HuH-7 (cell line): Measurements from ENCODE around the gene ZNF609.
A peak's percentile ranks its signal among the peaks of the same experiment; 100 is the strongest.

Source experiments
- DNase-seq: peaks from one replicate; pipeline ENCODE4 v3.0.0; 2011; ENCODE audit warnings: low spot score

The ZNF609 gene

GRCh38 chr15:64656508-64656907 is 196.1 kb downstream of the ZNF609 start:
- no peak for DNase-seq

- DNase-seq, result no peak
Measured at GRCh38 chr15:64665179-64665578, 204.8 kb downstream of the ZNF609 start.

DNA sequence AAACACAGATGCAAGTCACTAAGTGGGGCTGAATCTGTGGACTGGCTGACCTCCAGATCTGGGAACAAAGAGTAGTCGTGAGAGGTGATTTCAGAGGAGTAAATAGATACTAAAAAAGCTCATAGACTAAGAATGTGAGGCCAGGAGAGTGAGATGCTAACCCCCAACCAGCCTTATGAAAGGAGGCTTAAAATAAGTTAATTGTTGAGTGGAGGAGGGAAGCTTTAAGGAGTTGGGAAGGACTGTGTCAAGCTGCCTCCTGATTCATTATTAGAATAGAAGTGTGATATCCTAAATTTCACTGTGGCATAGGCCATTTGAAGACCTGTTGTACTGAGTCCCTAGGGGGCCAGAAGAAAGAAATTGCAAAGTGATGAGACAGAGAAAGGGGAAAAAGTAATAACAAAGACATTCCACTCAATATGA is 207.4 kb downstream of the ZNF609 start:
- no peak for DNase-seq

DNA sequence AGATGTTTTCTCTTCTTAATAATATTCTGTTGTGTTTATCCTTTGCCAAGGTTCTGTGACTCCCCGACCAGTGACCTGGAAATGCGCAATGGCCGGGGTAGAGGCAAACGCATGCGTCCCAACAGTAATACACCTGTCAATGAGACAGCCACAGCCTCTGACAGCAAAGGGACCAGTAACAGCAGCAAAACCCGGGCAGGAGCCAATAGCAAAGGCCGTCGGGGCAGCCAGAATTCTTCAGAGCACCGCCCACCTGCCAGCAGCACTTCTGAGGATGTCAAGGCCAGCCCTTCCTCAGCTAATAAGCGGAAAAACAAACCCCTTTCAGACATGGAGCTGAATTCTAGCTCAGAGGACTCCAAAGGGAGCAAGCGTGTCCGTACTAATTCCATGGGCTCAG is 213.5 kb downstream of the ZNF609 start:
- no peak for DNase-seq

- no peak for DNase-seq
Measured at GRCh38 chr15:64678126-64678819, 217.9 kb downstream of the ZNF609 start.

DNA sequence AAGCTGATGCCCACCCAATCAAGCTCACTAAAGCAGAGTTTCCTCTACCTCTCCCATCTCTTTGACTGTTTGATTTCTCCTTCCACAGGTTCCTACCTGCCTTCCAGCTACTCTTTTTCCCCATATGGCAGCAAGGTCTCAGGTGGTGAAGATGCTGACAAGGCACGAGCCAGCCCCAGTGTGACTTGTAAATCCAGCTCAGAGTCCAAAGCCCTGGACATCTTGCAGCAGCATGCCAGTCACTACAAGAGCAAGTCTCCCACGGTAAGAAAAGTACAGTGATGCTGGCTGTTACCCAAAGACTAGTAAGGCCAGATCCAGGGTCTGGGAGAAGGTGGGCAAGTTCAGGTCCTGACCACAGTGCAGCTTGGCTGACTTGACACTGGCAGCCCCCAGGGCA is 219.7 kb downstream of the ZNF609 start:
- DNase-seq, result no peak

- DNase-seq, result peak; percentile 89
Measured at GRCh38 chr15:64681424-64682024, 221.1 kb downstream of the ZNF609 start.

DNA sequence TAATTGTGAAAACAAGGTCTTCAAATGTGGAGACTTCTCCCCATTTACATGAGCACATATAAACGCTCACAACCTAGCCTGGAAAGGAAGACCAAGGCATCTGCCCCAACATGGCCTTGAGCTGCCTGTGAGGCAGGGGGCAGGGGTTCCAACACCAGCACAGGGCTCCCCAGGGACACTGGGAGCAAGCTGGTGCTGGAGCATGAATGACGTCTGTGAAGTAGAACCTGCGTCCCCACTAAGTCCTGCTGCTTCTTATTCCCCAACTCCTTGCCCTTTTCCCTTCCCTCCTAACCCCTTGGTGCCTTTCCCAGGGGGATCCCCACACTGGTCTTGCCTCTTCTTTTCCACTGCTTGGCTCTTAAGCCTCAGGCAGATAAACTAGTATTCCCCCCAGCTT is 221.9 kb downstream of the ZNF609 start:
- no peak for DNase-seq

GRCh38 chr15:64683378-64683777 is 223.0 kb downstream of the ZNF609 start:
- DNase-seq, result no peak

DNA sequence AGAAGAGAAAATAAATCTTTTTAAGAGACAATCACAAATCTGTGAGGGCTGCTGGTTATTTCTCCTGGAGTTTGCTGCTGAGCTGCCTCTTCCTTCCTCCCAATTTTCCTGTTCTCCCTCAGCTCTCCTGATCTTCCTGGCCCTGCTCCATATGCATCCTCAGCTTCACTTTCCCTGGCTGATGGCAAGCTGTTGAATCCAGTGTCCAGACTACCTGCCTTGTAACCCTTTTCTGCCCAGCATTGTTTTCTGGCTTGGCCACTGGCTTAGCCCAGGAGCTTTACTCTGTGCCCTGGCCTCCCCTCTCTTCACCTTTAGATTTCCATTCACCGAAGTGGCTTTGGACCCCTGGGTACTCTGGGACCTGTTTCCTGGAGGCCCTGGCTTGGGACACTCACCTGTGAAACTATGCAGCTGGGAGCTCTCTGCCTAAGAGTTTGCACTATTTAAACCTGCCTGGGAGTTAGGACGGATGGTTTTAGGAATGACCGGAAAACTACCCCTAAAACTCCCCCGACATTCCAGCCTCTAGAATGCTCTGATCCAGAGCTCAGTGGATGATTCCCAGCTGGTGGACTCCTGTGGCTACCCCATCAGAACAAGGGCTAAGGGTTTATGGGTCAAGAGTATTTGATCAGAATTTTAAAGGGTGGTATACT is 225.0 kb downstream of the ZNF609 start:
- DNase-seq, result no peak

GRCh38 chr15:64686130-64686735 is 225.9 kb downstream of the ZNF609 start:
- peak; percentile 51 for DNase-seq

GRCh38 chr15:64687172-64687571 is 226.8 kb downstream of the ZNF609 start:
- DNase-seq, result no peak

GRCh38 chr15:64687688-64688087 is 227.3 kb downstream of the ZNF609 start:
- no peak for DNase-seq

GRCh38 chr15:64688770-64689169 is 228.4 kb downstream of the ZNF609 start:
- no peak for DNase-seq

- no peak for DNase-seq
Measured at GRCh38 chr15:64690008-64690407, 229.6 kb downstream of the ZNF609 start.

DNA sequence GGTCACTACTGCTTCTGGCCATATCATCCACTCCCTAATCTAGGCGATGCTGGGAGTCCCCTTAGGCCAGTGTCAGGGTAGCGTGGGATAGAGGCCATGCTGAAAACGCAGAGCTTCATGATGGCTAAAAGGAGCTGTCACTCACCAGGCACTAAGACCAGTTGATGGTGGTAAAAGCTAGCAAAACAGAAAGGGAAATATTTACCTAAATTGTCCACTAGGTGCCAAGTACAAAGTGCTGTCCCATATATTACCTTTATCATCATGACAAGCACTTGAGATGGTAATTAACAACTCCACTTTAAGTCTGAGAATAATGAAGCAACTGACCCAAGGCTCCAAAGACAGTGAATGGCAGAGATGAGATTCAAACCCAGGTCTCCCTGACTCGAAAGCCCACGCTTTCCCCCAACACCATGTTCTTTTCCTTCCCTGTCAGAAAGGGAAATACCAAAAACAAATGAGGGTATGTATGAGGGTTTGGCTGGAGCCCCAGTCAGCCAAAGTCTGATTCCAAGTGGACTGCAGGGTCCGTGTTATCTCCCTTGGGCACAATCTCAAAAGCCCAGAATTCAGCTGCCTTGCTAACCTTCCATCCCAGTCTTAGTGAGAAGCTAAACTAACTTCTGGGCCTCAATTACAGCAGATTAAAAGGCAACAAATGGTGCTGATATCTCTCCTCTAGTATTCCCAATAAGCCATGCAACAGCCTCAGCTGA is 230.4 kb downstream of the ZNF609 start:
- no peak for DNase-seq

- DNase-seq, result no peak
Measured at GRCh38 chr15:64691896-64692565, 231.7 kb downstream of the ZNF609 start.

GRCh38 chr15:64693134-64693533 is 232.8 kb downstream of the ZNF609 start:
- DNase-seq, result peak; percentile 36

- no peak for DNase-seq
Measured at GRCh38 chr15:64694816-64695215, 234.4 kb downstream of the ZNF609 start.

DNA sequence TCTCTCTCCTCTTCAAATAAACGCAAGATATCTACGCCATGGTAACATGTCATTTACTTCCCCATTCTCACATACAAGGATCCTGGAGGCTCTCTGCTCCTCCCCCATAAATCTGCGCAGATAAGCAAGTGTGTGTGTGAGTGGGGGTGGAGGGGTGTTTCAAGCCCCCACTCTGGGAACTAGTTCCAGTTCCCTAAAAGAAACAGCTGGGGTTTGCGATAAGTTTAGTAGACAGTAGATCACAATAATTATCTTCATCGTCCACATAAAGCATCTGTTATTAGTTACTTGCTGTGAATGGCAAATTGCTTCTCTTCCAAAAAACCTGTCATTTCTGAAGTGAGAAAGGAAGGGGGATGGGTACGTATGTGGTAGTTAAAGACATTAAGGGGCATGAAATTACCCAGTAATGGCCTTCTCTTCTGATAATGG is 235.2 kb downstream of the ZNF609 start:
- no peak for DNase-seq

DNA sequence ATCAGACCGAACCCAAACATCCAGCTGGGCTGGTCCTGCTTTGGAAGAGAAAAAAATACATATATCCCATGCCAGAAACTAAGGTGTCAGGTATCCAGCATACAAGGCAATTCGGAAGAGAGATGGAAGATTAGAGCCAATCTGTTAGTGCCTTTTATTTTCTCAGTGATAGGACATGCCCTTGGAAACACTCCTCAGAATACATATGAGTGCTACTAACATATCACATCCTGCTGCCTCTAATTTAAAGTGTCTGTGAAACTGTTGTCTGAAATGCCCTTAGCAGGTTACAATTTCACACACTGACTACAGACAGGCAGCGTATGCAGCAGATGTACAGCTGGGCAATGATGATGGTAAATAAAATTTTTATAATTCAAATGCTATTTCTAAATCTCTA is 236.1 kb downstream of the ZNF609 start:
- DNase-seq, result no peak

- DNase-seq, result no peak
Measured at GRCh38 chr15:64697911-64698369, 237.6 kb downstream of the ZNF609 start.
